Right lobe of liver (tissue), 6 donors: ENCODE measurements around the gene HOXD11. TPM values are rescaled to one million over a fixed set of nuclear protein-coding genes. Genes with fewer than 3 reads are reported as not detected.
A peak's percentile ranks its signal among the peaks of the same experiment; 100 is the strongest.

ENCODE experiments used
- ATAC-seq, 4 donors: fragments of 200-7000 bp; cut with Tn5 transposase; one replicate each; pipeline ENCODE4 v1.9.1; 2020; ENCODE audit warnings: mild to moderate bottlenecking in 4 of 4, moderate library complexity in 4 of 4
- DNase-seq, 3 donors: peaks; one replicate each; pipeline ENCODE4 v3.0.0-alpha.2; 2020
- H3K27ac ChIP-seq, 3 donors: fragments of 200-600 bp; one replicate each; pipeline ENCODE4 v1.8.0; 2022
- H3K27me3 ChIP-seq, 2 donors: fragments of 200-600 bp; one replicate each; pipeline ENCODE4 v1.8.0; 2022
- H3K36me3 ChIP-seq, 4 donors: fragments of 200-600 bp; sonication (generic) in 1 of 4; one replicate each; pipeline versions ENCODE4 v1.5.1 to v1.8.0; 2017 to 2022; ENCODE audit warnings: control low read depth in 1 of 4
- H3K4me1 ChIP-seq, 4 donors: fragments of 200-600 bp; sonication (generic) in 1 of 4; one replicate each; pipeline versions ENCODE4 v1.5.1 to v1.8.0; 2017 to 2022; ENCODE audit warnings: control low read depth in 1 of 4
- H3K4me3 ChIP-seq, 3 donors: fragments of 200-600 bp; one replicate each; pipeline ENCODE4 v1.8.0; 2022
- H3K9me3 ChIP-seq, 4 donors: fragments of 200-600 bp; sonication (generic) in 1 of 4; one replicate each; pipeline versions ENCODE4 v1.5.1 to v1.8.0; 2017 to 2022; ENCODE audit warnings: control low read depth in 1 of 4
- CTCF ChIP-seq, 4 donors: fragments of 200-600 bp in 3 of 4; fragments of 450-650 bp in 1 of 4; IDR thresholded peaks; one replicate each; pipeline versions ENCODE4 v1.5.1 to v1.8.0; 2016 to 2022; ENCODE audit warnings: antibody characterized with exemption in 4 of 4, mild to moderate bottlenecking in 2 of 4
- POLR2A ChIP-seq: fragments of 450-650 bp; IDR thresholded peaks from one replicate; pipeline ENCODE4 v1.6.1; 2017; ENCODE audit warnings: antibody characterized with exemption, mild to moderate bottlenecking
- WGBS: methylation state at CpG from one replicate; pipeline ENCODE4 v1.1.6; 2018; ENCODE audit warnings: low coverage, low lambda C conversion rate; ENCODE audit not compliant: insufficient coverage; ENCODE audit errors: missing lambda C conversion rate; 5-methylcytosine and 5-hydroxymethylcytosine counted together
- intact Hi-C, 2 donors: fragments of 100-400 bp; cut with DNase I; formaldehyde crosslinking; loops; one replicate each; pipeline versions ENCODE4 v1.11.2 to v1.14.1; 2022
- total RNA-seq, 6 experiments: library from RNA; depleted of rRNA in 2 of 6; stranded (reverse); fragments of >200 nt in 2 of 6; fragmentation: NEBNext Ultra II Directional in 3 of 6; extraction: Animal tissue kit (Norgen Biotek cat#: 25700) in 3 of 6; gene quantifications; one replicate each; pipeline versions ENCODE4 v1.1.0 to v1.2.4, GENCODE V29; 2016 to 2023
- donor health status: DM: no; HTN: yes; CAD: no.
- donor health status: DM: no; HTN: no; CAD: no.
- donor health status: DM: no; HTN: no; CAD: no.
- donor health status: DM: no; HTN: yes; CAD: no.
- donor health status: DM: no; HTN: yes; CAD: no.

HOXD11 gene
- total RNA-seq, 6 experiments from 2014 or later, result not detected

GRCh38 chr2:176136374-176137251 is 29.5 kb downstream of the HOXD11 start:
- ATAC-seq (no peak), DNase-seq (no peak)
- H3K27me3 ChIP-seq, result peaks cover 36 to 68% of the 10 kb centered on the region in 2 donors
- H3K4me3 ChIP-seq, result no peak overlapping the region
- H3K4me1 ChIP-seq, result peaks cover 0 to 19% (median 2%) of the 10 kb centered on the region in 4 donors
- no peaks in the 10 kb centered on the region for H3K36me3 ChIP-seq
- no peak for TF ChIP-seq POLR2A
- no peak for TF ChIP-seq CTCF (IDR thresholded peaks at IDR 0.05)
- WGBS, result 7% methylated on average over 26 of the region's 71 CpGs
- intact Hi-C loops, result no loop called here
- H3K9me3 ChIP-seq, result no peaks in the 10 kb centered on the region
- no peak overlapping the region for H3K27ac ChIP-seq

GRCh38 chr2:176137252-176137580 is 30.1 kb downstream of the HOXD11 start:
- Histone ChIP-seq H3K4me1 (peaks cover 0 to 14% (median 2%) of the 10 kb centered on the region in 4 donors), H3K9me3 (no peaks in the 10 kb centered on the region), H3K4me3 (no peak overlapping the region), H3K27ac (no peak overlapping the region), H3K27me3 (peaks cover 35 to 62% of the 10 kb centered on the region in 2 donors), H3K36me3 (no peaks in the 10 kb centered on the region)
- no peak for ATAC-seq
- intact Hi-C loops, result no loop called here
- WGBS, result 0% methylated on average over 1 of the region's 2 CpGs
- no peak for TF ChIP-seq CTCF (IDR thresholded peaks at IDR 0.05)
- no peak for DNase-seq

- Histone ChIP-seq H3K4me1 (peaks cover 0 to 9% (median 2%) of the 10 kb centered on the region in 4 donors), H3K27ac (no peak overlapping the region), H3K9me3 (no peaks in the 10 kb centered on the region), H3K27me3 (peaks cover 32 to 55% of the 10 kb centered on the region in 2 donors), H3K4me3 (no peak overlapping the region), H3K36me3 (no peaks in the 10 kb centered on the region)
- peak; percentile 28 to 55 (median 45) for ATAC-seq
- 17% methylated on average over 8 of the region's 8 CpGs for WGBS
- DNase-seq, result no peak
- intact Hi-C loops, result no loop called here
- TF ChIP-seq CTCF (IDR thresholded peaks at IDR 0.05), result no peak
Observed at GRCh38 chr2:176137906-176138305, 30.8 kb downstream of the HOXD11 start.

GRCh38 chr2:176138526-176138922 is 31.4 kb downstream of the HOXD11 start:
- Histone ChIP-seq H3K4me3 (no peak overlapping the region), H3K4me1 (peaks cover 0 to 9% (median 2%) of the 10 kb centered on the region in 4 donors), H3K36me3 (no peaks in the 10 kb centered on the region), H3K27ac (no peak overlapping the region), H3K27me3 (peaks cover 27 to 49% of the 10 kb centered on the region in 2 donors), H3K9me3 (no peaks in the 10 kb centered on the region)
- TF ChIP-seq POLR2A (no peak), CTCF (IDR thresholded peaks at IDR 0.05) (no peak)
- intact Hi-C loops, result no loop called here
- 8% methylated on average over 12 of the region's 14 CpGs for WGBS
- ATAC-seq (no peak), DNase-seq (no peak)
